ENCODE measurements around the gene SLC35F1.

- TF ChIP-seq ZNF274 (IDR thresholded peaks at IDR 0.05; ENCODE audit: low read depth, low read length) (no peak), YY1 (IDR thresholded peaks at IDR 0.05; ENCODE audit: insufficient read depth, insufficient read length) (no peak)
Measured at GRCh38 chr6:118281291-118281690, 374.2 kb downstream of the SLC35F1 start.
